GM12878 (cell line): ENCODE measurements around the gene CACNA1H. TPM values are rescaled to one million over a fixed set of nuclear protein-coding genes. Genes with fewer than 3 reads are reported as not detected.

Experiments
- ATAC-seq: fragments of 200-7000 bp; cut with Tn5 transposase; 3 replicates; pipeline ENCODE4 v1.9.1; 2020; ENCODE audit warnings: mild to moderate bottlenecking, moderate library complexity
- BruUV-seq: library from RNA; stranded (reverse); fragments of 400-500 nt; replicated peaks from 2 replicates; lab custom pipeline; 2021; lab: Mats Ljungman, UMichigan
- CTCF ChIA-PET: fragments of 300-600 bp; sonication (Branson Sonifier 250); formaldehyde crosslinking; extraction: SDS; loops from one replicate; lab custom pipeline; 2021; ENCODE audit warnings: inconsistent platforms; lab: Yijun Ruan, JAX
- POLR2A ChIA-PET: fragments of 350-600 bp; formaldehyde crosslinking; extraction: SDS; loops from one replicate; lab custom pipeline; 2021; ENCODE audit warnings: inconsistent platforms; lab: Charles Lee
- RAD21 ChIA-PET: fragments of 300-600 bp; sonication (Branson Sonifier 250); formaldehyde crosslinking; loops from one replicate; lab custom pipeline; 2023; ENCODE audit warnings: antibody characterized with exemption; ENCODE audit not compliant: unreplicated experiment; lab: Charles Lee
- SMC1A ChIA-PET: fragments of 300-600 bp; sonication (Branson Sonifier 250); formaldehyde crosslinking; loops from one replicate; lab custom pipeline; 2023; ENCODE audit not compliant: unreplicated experiment, uncharacterized antibody; lab: Charles Lee
- DNase-seq: peaks from one replicate; pipeline ENCODE4 v3.0.0-alpha.2; 2011; ENCODE audit warnings: low read depth, low spot score
- FAIRE-seq: peaks from 3 replicates; lab custom pipeline; 2011; peaks lifted over from hg19 to GRCh38; lab: Jason Lieb, UNC
- H2AFZ ChIP-seq: 2 replicates; pipeline ENCODE4 v1.6.0; 2011; ENCODE audit warnings: low read depth, low read length, control low read depth; ENCODE audit not compliant: control insufficient read depth
- H3K27ac ChIP-seq: 2 replicates; pipeline ENCODE4 v1.5.1; 2011; ENCODE audit warnings: control low read depth; ENCODE audit not compliant: control insufficient read depth, insufficient read depth
- H3K27me3 ChIP-seq, 2 experiments: replicated peaks in 1 of 2; 2 replicates each; pipeline versions ENCODE4 v1.6.0 to v1.6.1; 2011; ENCODE audit warnings: low read length in 1 of 2; ENCODE audit not compliant: control insufficient read depth in 2 of 2, insufficient read depth in 2 of 2
- H3K36me3 ChIP-seq, 2 experiments: 2 replicates each; pipeline ENCODE4 v1.5.1; 2011; ENCODE audit warnings: low read length in 1 of 2; ENCODE audit not compliant: control insufficient read depth in 2 of 2, insufficient read depth in 2 of 2
- H3K4me1 ChIP-seq: 2 replicates; pipeline ENCODE4 v1.6.1; 2011; ENCODE audit warnings: mild to moderate bottlenecking, low read length, moderate library complexity, mixed read lengths; ENCODE audit not compliant: control insufficient read depth, insufficient read depth
- H3K4me2 ChIP-seq: 2 replicates; pipeline ENCODE4 v1.6.0; 2011; ENCODE audit warnings: control low read depth; ENCODE audit not compliant: control insufficient read depth, insufficient read depth
- H3K4me3 ChIP-seq: fragments of 200-600 bp; sonication (generic); 2 replicates; pipeline ENCODE4 v1.5.1; 2016
- H3K79me2 ChIP-seq: 2 replicates; pipeline ENCODE4 v1.6.0; 2011; ENCODE audit warnings: low read length; ENCODE audit not compliant: control insufficient read depth, insufficient read depth
- H3K9ac ChIP-seq: 2 replicates; pipeline ENCODE4 v1.8.0; 2011; ENCODE audit warnings: low read length, control low read depth, mixed read lengths; ENCODE audit not compliant: control insufficient read depth, insufficient read depth
- H3K9me3 ChIP-seq: replicated peaks from 3 replicates; pipeline ENCODE4 v1.5.1; 2011; ENCODE audit warnings: mild to moderate bottlenecking, low read length; ENCODE audit not compliant: control insufficient read depth, insufficient read depth
- H4K20me1 ChIP-seq: 2 replicates; pipeline ENCODE4 v1.6.0; 2011; ENCODE audit not compliant: control insufficient read depth, insufficient read depth
- BCLAF1 ChIP-seq: fragments of 450-650 bp; IDR thresholded peaks from 2 replicates; pipeline ENCODE4 v1.6.1; 2017; ENCODE audit warnings: antibody characterized with exemption, mild to moderate bottlenecking, moderate library complexity
- CHD2 ChIP-seq: IDR thresholded peaks from 2 replicates; pipeline ENCODE4 v1.6.1; 2011; ENCODE audit warnings: low read depth, low read length, improper control_type of control experiment, borderline replicate concordance
- CREB1 ChIP-seq: IDR thresholded peaks from 2 replicates; pipeline ENCODE4 v1.6.1; 2012; ENCODE audit warnings: low read depth, mild to moderate bottlenecking, inconsistent platforms
- CTCF ChIP-seq, 3 experiments: IDR thresholded peaks in 2 of 3; conservative IDR thresholded peaks in 1 of 3; 2 replicates each; pipeline ENCODE4 v1.5.1; 2011; ENCODE audit warnings: low read depth in 3 of 3, low read length in 3 of 3, mild to moderate bottlenecking in 3 of 3, control low read depth in 2 of 3, moderate library complexity in 2 of 3, inconsistent platforms in 1 of 3, mixed read lengths in 1 of 3; ENCODE audit not compliant: control insufficient read depth in 2 of 3, insufficient read depth in 1 of 3; ENCODE audit errors: extremely low read depth in 1 of 3
- E2F4 ChIP-seq: IDR thresholded peaks from 2 replicates; pipeline ENCODE4 v1.6.1; 2012; ENCODE audit warnings: low read depth, low read length, improper control_type of control experiment
- HCFC1 ChIP-seq: fragments of 150-350 bp; IDR thresholded peaks from 2 replicates; pipeline ENCODE4 v1.6.1; 2014; ENCODE audit warnings: low read length
- NR2C2 ChIP-seq: IDR thresholded peaks from 2 replicates; pipeline ENCODE4 v1.6.1; 2011; ENCODE audit warnings: borderline replicate concordance, low read depth; ENCODE audit not compliant: control insufficient read depth, insufficient read length
- SIX5 ChIP-seq: IDR thresholded peaks from 2 replicates; pipeline ENCODE4 v1.6.1; 2011; ENCODE audit warnings: mild to moderate bottlenecking, low read depth, low read length, moderate library complexity; ENCODE audit not compliant: severe bottlenecking
- SUZ12 ChIP-seq: fragments of 200-600 bp; sonication (generic); IDR thresholded peaks from one replicate; pipeline ENCODE4 v1.6.1; 2018; ENCODE audit warnings: antibody characterized with exemption, mild to moderate bottlenecking; ENCODE audit not compliant: unreplicated experiment
- TBL1XR1 ChIP-seq: IDR thresholded peaks from 2 replicates; pipeline ENCODE4 v1.6.1; 2012; ENCODE audit warnings: low read depth, low read length, improper control_type of control experiment
- TCF12 ChIP-seq: IDR thresholded peaks from 2 replicates; pipeline ENCODE4 v1.6.1; 2011; ENCODE audit warnings: low read depth, mild to moderate bottlenecking, low read length
- TCF7 ChIP-seq: IDR thresholded peaks from 2 replicates; pipeline ENCODE4 v1.6.1; 2014; ENCODE audit warnings: antibody characterized with exemption, borderline replicate concordance
- YY1 ChIP-seq: IDR thresholded peaks from 2 replicates; pipeline ENCODE4 v1.6.1; 2011; ENCODE audit warnings: low read depth, mild to moderate bottlenecking, low read length
- ZNF207 ChIP-seq: fragments of 450-650 bp; IDR thresholded peaks from 2 replicates; pipeline ENCODE4 v1.6.1; 2014; ENCODE audit warnings: antibody characterized with exemption, mild to moderate bottlenecking, borderline replicate concordance
- ZNF687 ChIP-seq: fragments of 450-650 bp; IDR thresholded peaks from 2 replicates; pipeline ENCODE4 v1.6.1; 2017; ENCODE audit warnings: mild to moderate bottlenecking, moderate library complexity
- ZSCAN29 ChIP-seq: fragments of 450-650 bp; IDR thresholded peaks from 2 replicates; pipeline ENCODE4 v1.6.1; 2017; ENCODE audit warnings: mild to moderate bottlenecking, moderate library complexity
- WGBS: methylation state at CpG from one replicate; pipeline ENCODE4 v1.1.6; 2016; ENCODE audit warnings: low lambda C conversion rate; ENCODE audit not compliant: insufficient replicate concordance, insufficient coverage; ENCODE audit errors: missing lambda C conversion rate; 5-methylcytosine and 5-hydroxymethylcytosine counted together
- in situ Hi-C: fragments of 300-500 bp; cut with MboI; formaldehyde crosslinking; loops from 9 replicates; pipeline ENCODE4 v1.14.3; 2018; ENCODE audit warnings: mixed read lengths
- intact Hi-C: fragments of 100-400 bp; cut with micrococcal nuclease; formaldehyde crosslinking; loops from one replicate; pipeline ENCODE4 v1.14.2; 2022; ENCODE audit not compliant: unreplicated experiment
- polyA plus RNA-seq, 11 experiments: library from polyadenylated mRNA; depleted of rRNA in 4 of 11; unstranded in 6 of 11; stranded (reverse) in 5 of 11; fragments of >200 nt; fragmentation: Nextera tagmentation in 4 of 11; fragmentation: Illumina TruSeq in 1 of 11; extraction: Ambion mirVana in 4 of 11; extraction: Trizol in 1 of 11; gene quantifications; 1 replicate in 1 of 11; 2 replicates in 10 of 11; pipeline versions ENCODE4 v1.2.1 to v1.2.3, GENCODE V29; 2011 to 2016; ENCODE audit warnings: inconsistent platforms in 2 of 11, missing spikeins in 2 of 11, low read depth in 1 of 11
- total RNA-seq, 4 experiments: library from RNA; depleted of rRNA in 3 of 4; stranded (reverse); fragments of >200 nt in 3 of 4; fragmentation: Illumina TruSeq in 1 of 4; extraction: Trizol in 1 of 4; gene quantifications; 2 replicates each; pipeline versions ENCODE4 v1.2.1 to v1.2.3, GENCODE V29; 2013 to 2021

Gene CACNA1H
- total and polyA plus RNA-seq, 10 of the 15 experiments (the other 5 are each of a cell fraction or from before 2014, with no cell fraction given) = 0.03 to 0.54 TPM; not detected in 8

DNA sequence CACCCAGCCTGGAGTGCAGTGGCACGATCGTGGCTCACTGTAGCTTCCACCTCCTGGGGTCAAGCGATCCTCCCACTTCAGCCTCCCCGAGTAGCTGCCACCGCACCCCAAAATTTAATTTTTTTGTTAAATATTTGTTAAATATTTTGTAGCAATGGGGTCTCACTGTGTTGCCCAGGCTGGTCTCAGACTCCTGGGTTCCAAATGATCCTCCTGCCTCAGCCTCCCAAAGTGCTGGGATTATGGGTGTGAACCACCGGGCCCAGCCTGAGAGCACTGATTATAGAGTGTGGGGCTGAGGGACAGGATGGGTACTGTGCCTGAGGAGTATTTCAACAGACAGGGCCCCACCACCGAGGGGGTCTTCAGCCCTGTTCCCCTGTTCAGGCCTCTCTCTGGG lies 36.5 kb downstream of the CACNA1H start:
- no peak overlapping the region for H3K27ac ChIP-seq
- no peaks in the 10 kb centered on the region; the same call in 2 of the 3 replicates for H3K9me3 ChIP-seq
- H3K36me3 ChIP-seq = no peaks in the 10 kb centered on the region
- H3K4me3 ChIP-seq = no peak overlapping the region
- in situ Hi-C loops (no loop called here), intact Hi-C loops (no loop called here)
- no peaks in the 10 kb centered on the region for H3K79me2 ChIP-seq
- H3K4me2 ChIP-seq = no peak overlapping the region
- POLR2A ChIA-PET = no interaction called here
- RAD21 ChIA-PET = no interaction called here
- SMC1A ChIA-PET = no interaction called here
- DNase-seq (no peak), ATAC-seq (no peak), FAIRE-seq (no peak)
- H3K9ac ChIP-seq = no peak overlapping the region
- WGBS = 9% methylated on average over 7 of the region's 7 CpGs
- BruUV-seq = no TSS peak
- H4K20me1 ChIP-seq = no peaks in the 10 kb centered on the region
- CTCF ChIA-PET = no interaction called here
- no peaks in the 10 kb centered on the region for H3K27me3 ChIP-seq
- no peak overlapping the region for H2AFZ ChIP-seq
- no peaks in the 10 kb centered on the region for H3K4me1 ChIP-seq
- TF ChIP-seq TCF12 = no peak
- no peak for TF ChIP-seq NR2C2
- TF ChIP-seq E2F4 = no peak
- no peak for TF ChIP-seq TBL1XR1
- no peak for TF ChIP-seq CTCF (IDR thresholded peaks at IDR 0.05 in 2 of 3, conservative IDR thresholded peaks at IDR 0.05 in 1 of 3; ENCODE audit: control insufficient read depth in 2 of 3, extremely low read depth in 1 of 3, insufficient read depth in 1 of 3, low read depth in 3 of 3, low read length in 3 of 3)
- TF ChIP-seq TCF7 = no peak
- TF ChIP-seq CREB1 = no peak
- no peak for TF ChIP-seq HCFC1
- no peak for TF ChIP-seq ZSCAN29
- TF ChIP-seq ZNF207 = no peak
- TF ChIP-seq ZNF687 = no peak
- no peak for TF ChIP-seq YY1
- no peak for TF ChIP-seq SIX5
- no peak for TF ChIP-seq CHD2
- no peak for TF ChIP-seq BCLAF1
- TF ChIP-seq SUZ12 = no peak
